HCT116 (cell line): ENCODE results near the gene BAIAP2. TPM values are rescaled to one million over a fixed set of nuclear protein-coding genes. Genes with fewer than 3 reads are reported as not detected.

ENCODE experiments used
- ATAC-seq: fragments of 200-7000 bp; cut with Tn5 transposase; 2 replicates; pipeline ENCODE4 v1.9.1; 2020; ENCODE audit warnings: mild to moderate bottlenecking, moderate library complexity
- BruUV-seq: library from RNA; stranded (reverse); fragments of 400-500 nt; replicated peaks from 2 replicates; lab custom pipeline; 2021; lab: Mats Ljungman, UMichigan
- CTCF ChIA-PET: fragments of 300-600 bp; sonication (Branson Sonifier 250); formaldehyde crosslinking; loops from one replicate; lab custom pipeline; 2021; ENCODE audit warnings: antibody characterized with exemption; lab: Charles Lee
- POLR2A ChIA-PET: fragments of 300-600, 350-600 bp; sonication (Branson Sonifier 250); formaldehyde crosslinking; loops from one replicate; lab custom pipeline; 2021; ENCODE audit warnings: antibody characterized with exemption; lab: Charles Lee
- RAD21 ChIA-PET, 2 experiments: fragments of 300-600 bp; sonication (Branson Sonifier 250); formaldehyde crosslinking; loops; one replicate each; lab custom pipeline; 2023; ENCODE audit warnings: low total read pairs in 2 of 2; ENCODE audit not compliant: uncharacterized antibody in 2 of 2, unreplicated experiment in 2 of 2, low non-redundant PET in 1 of 2; lab: Charles Lee
- DNase-seq: peaks from one replicate; pipeline ENCODE4 v3.0.0-alpha.2; 2010; ENCODE audit warnings: low read depth, low spot score
- H2AFZ ChIP-seq: fragments of 200-600 bp; shearing (Covaris generic), sonication (generic); 2 replicates; pipeline ENCODE4 v1.6.1; 2017; ENCODE audit warnings: low read depth, mixed run types, mixed read lengths, antibody characterized with exemption, low read length; ENCODE audit not compliant: poor library complexity, severe bottlenecking
- H3K27ac ChIP-seq: 2 replicates; pipeline ENCODE4 v1.5.1; 2012; ENCODE audit warnings: low read depth, low read length
- H3K27me3 ChIP-seq: fragments of 200-600 bp; sonication (generic); 2 replicates; pipeline ENCODE4 v1.6.1; 2016; ENCODE audit warnings: mixed run types, low read length, mixed read lengths; ENCODE audit not compliant: insufficient read depth
- H3K36me3 ChIP-seq, 2 experiments: fragments of 200-500 bp in 1 of 2; fragments of 200-600 bp in 1 of 2; sonication (Bioruptor generic) in 1 of 2; sonication (generic) in 1 of 2; 2 replicates each; pipeline versions ENCODE4 v1.5.1 to v1.6.1; 2014 to 2016; ENCODE audit warnings: low read length in 2 of 2, inconsistent platforms in 1 of 2, mixed read lengths in 1 of 2, mixed run types in 1 of 2; ENCODE audit not compliant: insufficient read depth in 2 of 2, control insufficient read depth in 1 of 2
- H3K4me1 ChIP-seq, 2 experiments: fragments of 200-600 bp in 1 of 2; sonication (generic) in 1 of 2; 2 replicates each; pipeline versions ENCODE4 v1.5.1 to v1.6.1; 2012 to 2017; ENCODE audit warnings: low read length in 2 of 2, inconsistent platforms in 1 of 2, mild to moderate bottlenecking in 1 of 2, mixed read lengths in 1 of 2, mixed run types in 1 of 2, moderate library complexity in 1 of 2; ENCODE audit not compliant: insufficient read depth in 2 of 2, control insufficient read depth in 1 of 2
- H3K4me2 ChIP-seq: fragments of 200-600 bp; sonication (generic); 2 replicates; pipeline ENCODE4 v1.6.1; 2017; ENCODE audit warnings: mixed run types, low read length, mixed read lengths
- H3K4me3 ChIP-seq, 2 experiments: fragments of 200-600 bp in 1 of 2; sonication (generic) in 1 of 2; replicated peaks in 1 of 2; 2 replicates each; pipeline ENCODE4 v1.5.1; 2011 to 2016; ENCODE audit warnings: low read length in 2 of 2, control low read depth in 1 of 2, low read depth in 1 of 2, mild to moderate bottlenecking in 1 of 2, mixed read lengths in 1 of 2, mixed run types in 1 of 2
- H3K79me2 ChIP-seq: fragments of 200-600 bp; sonication (generic); 2 replicates; pipeline ENCODE4 v1.6.1; 2017; ENCODE audit warnings: mild to moderate bottlenecking, mixed run types, low read length, moderate library complexity, mixed read lengths; ENCODE audit not compliant: insufficient read depth
- H3K9ac ChIP-seq: fragments of 200-600 bp; sonication (generic); 2 replicates; pipeline ENCODE4 v1.6.1; 2016; ENCODE audit warnings: low read length, mixed read lengths
- H3K9me2 ChIP-seq: fragments of 200-600 bp; sonication (generic), shearing (Covaris generic); 2 replicates; pipeline ENCODE4 v1.6.1; 2017; ENCODE audit warnings: mixed run types, mild to moderate bottlenecking, moderate library complexity; ENCODE audit not compliant: insufficient read depth
- H3K9me3 ChIP-seq, 2 experiments: fragments of 200-500 bp in 1 of 2; fragments of 200-600 bp in 1 of 2; sonication (Bioruptor generic) in 1 of 2; sonication (generic) in 1 of 2; 2 replicates each; pipeline ENCODE4 v1.6.1; 2014 to 2017; ENCODE audit warnings: low read length in 2 of 2, mixed read lengths in 2 of 2, inconsistent platforms in 1 of 2, low read depth in 1 of 2, mild to moderate bottlenecking in 1 of 2, mixed run types in 1 of 2, moderate library complexity in 1 of 2; ENCODE audit not compliant: control insufficient read depth in 1 of 2, insufficient read depth in 1 of 2
- H4K20me1 ChIP-seq: fragments of 200-600 bp; sonication (generic), shearing (Covaris generic); 2 replicates; pipeline ENCODE4 v1.6.1; 2017; ENCODE audit warnings: mixed run types, mild to moderate bottlenecking, moderate library complexity; ENCODE audit not compliant: insufficient read depth
- CTCF ChIP-seq, 3 experiments: fragments of 200-600 bp in 1 of 3; sonication (generic) in 1 of 3; IDR thresholded peaks in 2 of 3; conservative IDR thresholded peaks in 1 of 3; 2 replicates each; pipeline ENCODE4 v1.5.1; 2012 to 2017; ENCODE audit warnings: low read depth in 2 of 3, low read length in 2 of 3, antibody characterized with exemption in 1 of 3, borderline replicate concordance in 1 of 3, control low read depth in 1 of 3, mild to moderate bottlenecking in 1 of 3, mixed read lengths in 1 of 3, mixed run types in 1 of 3, moderate library complexity in 1 of 3; ENCODE audit not compliant: insufficient read depth in 1 of 3
- EGR1 ChIP-seq: IDR thresholded peaks from 2 replicates; pipeline ENCODE4 v1.6.1; 2012; ENCODE audit warnings: low read depth
- ELF1 ChIP-seq: IDR thresholded peaks from 2 replicates; pipeline ENCODE4 v1.6.1; 2012; ENCODE audit warnings: low read depth, borderline replicate concordance
- JUND ChIP-seq: IDR thresholded peaks from 2 replicates; pipeline ENCODE4 v1.6.1; 2012
- POLR2A ChIP-seq: IDR thresholded peaks from 2 replicates; pipeline ENCODE4 v1.7.0; 2011; ENCODE audit warnings: borderline replicate concordance; ENCODE audit not compliant: insufficient read depth, insufficient read length; ENCODE audit errors: extremely low read depth
- REST ChIP-seq: IDR thresholded peaks from 2 replicates; pipeline ENCODE4 v1.6.1; 2012; ENCODE audit warnings: low read depth
- TCF7L2 ChIP-seq: IDR thresholded peaks from 2 replicates; pipeline ENCODE4 v1.7.0; 2011; ENCODE audit warnings: borderline replicate concordance, inconsistent platforms; ENCODE audit not compliant: insufficient read depth, insufficient read length; ENCODE audit errors: extremely low read depth
- ZFX ChIP-seq: fragments of 450-650 bp; IDR thresholded peaks from 2 replicates; pipeline ENCODE4 v1.6.1; 2017
- ZNF274 ChIP-seq: fragments of 200-500 bp; sonication (Bioruptor generic); IDR thresholded peaks from 2 replicates; pipeline ENCODE4 v1.6.1; 2014; ENCODE audit warnings: mild to moderate bottlenecking, low read depth, low read length, inconsistent platforms
- intact Hi-C: fragments of 100-400 bp; cut with micrococcal nuclease; formaldehyde crosslinking; loops from 2 replicates; pipeline ENCODE4 v1.10.0; 2022
- total RNA-seq: library from RNA; stranded (reverse); gene quantifications from one replicate; pipeline ENCODE4 v1.2.1, GENCODE V29; 2021; ENCODE audit not compliant: unreplicated experiment
- TF ChIP-seq, protein P1 (sequence below): IDR thresholded peaks from 2 replicates; pipeline ENCODE4 v1.6.1; 2011; ENCODE audit warnings: mild to moderate bottlenecking, low read length, moderate library complexity; ENCODE audit not compliant: insufficient replicate concordance; ENCODE audit errors: extremely low read depth
- TF ChIP-seq, protein P2 (sequence below): IDR thresholded peaks from 2 replicates; pipeline ENCODE4 v1.6.1; 2012
- TF ChIP-seq, protein P3 (sequence below): IDR thresholded peaks from 2 replicates; pipeline ENCODE4 v1.6.1; 2012

Gene BAIAP2
- total RNA-seq, 1 experiment from 2014 or later: 105 TPM

DNA sequence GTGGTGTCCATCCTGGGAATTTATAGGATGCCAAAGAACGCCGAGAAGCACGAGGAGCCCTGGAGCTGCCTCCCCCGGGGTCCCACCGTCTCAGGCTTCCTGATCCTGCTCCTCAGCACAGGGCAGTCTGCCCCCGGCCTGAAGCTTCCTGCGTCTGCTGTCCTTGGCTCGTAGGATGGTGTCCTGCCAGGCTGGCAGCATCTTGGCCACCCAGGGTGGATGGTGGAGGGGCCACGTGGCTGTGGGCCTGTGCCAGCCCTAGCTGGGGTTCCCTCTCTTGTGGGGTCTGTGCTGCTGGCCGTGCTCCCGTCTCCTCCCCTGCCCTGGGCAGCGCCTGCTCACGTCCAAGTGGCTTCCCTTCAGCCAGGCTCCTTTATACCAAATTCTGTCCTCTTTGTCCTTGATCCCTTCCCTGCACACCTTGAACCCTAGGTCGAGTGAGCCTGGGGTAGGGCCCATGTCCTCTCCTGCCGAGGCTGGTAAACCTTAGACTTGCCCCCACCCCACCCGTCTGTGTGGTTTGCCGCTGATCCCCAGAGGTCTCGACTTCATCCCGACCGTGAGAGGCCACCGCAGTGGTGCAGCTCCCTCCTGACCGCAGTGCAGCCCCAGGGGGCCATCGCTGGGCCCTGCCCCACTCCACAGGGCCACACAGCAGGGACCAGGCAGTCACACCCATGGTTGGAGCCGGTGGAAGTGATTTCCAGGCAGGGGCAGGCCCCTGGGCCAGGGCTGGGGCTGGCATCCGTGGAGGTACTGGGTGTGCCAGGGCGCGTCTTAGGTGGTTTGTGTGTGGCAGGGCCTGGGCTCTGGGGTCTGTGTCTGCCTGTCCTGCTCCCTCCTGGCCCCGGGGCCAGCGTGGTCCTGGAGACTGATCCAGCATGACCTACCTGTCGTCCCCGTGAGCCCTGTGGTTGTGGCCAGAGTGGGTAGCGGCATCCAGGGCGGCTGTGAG is 46.5 kb downstream of the BAIAP2 start:
- CTCF ChIA-PET: no interaction called here
- Histone ChIP-seq H3K27ac (peak overlapping the region; percentile 4; the same call in 1 of the 2 replicates), H4K20me1 (peaks cover 11% of the 10 kb centered on the region; the same call in 1 of the 2 replicates), H3K4me1 (peaks cover 0 to 6% of the 10 kb centered on the region in 2 experiments; a peak in 1 of 4 replicates), H3K4me3 (no peak overlapping the region), H3K36me3 (peaks cover 6 to 37% of the 10 kb centered on the region in 2 experiments; a peak in 3 of 4 replicates), H2AFZ (no peak overlapping the region), H3K9ac (no peak overlapping the region), H3K9me3 (no peaks in the 10 kb centered on the region), H3K79me2 (peaks cover 63% of the 10 kb centered on the region; the same call in 1 of the 2 replicates), H3K4me2 (no peak overlapping the region), H3K9me2 (no peaks in the 10 kb centered on the region), H3K27me3 (no peaks in the 10 kb centered on the region)
- TF ChIP-seq, protein P1, sequence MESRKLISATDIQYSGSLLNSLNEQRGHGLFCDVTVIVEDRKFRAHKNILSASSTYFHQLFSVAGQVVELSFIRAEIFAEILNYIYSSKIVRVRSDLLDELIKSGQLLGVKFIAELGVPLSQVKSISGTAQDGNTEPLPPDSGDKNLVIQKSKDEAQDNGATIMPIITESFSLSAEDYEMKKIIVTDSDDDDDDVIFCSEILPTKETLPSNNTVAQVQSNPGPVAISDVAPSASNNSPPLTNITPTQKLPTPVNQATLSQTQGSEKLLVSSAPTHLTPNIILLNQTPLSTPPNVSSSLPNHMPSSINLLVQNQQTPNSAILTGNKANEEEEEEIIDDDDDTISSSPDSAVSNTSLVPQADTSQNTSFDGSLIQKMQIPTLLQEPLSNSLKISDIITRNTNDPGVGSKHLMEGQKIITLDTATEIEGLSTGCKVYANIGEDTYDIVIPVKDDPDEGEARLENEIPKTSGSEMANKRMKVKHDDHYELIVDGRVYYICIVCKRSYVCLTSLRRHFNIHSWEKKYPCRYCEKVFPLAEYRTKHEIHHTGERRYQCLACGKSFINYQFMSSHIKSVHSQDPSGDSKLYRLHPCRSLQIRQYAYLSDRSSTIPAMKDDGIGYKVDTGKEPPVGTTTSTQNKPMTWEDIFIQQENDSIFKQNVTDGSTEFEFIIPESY: no peak
- TF ChIP-seq JUND (no peak), EGR1 (no peak), TCF7L2 (no peak), REST (no peak), ZFX (no peak), CTCF (IDR thresholded peaks at IDR 0.05 in 2 of 3, conservative IDR thresholded peaks at IDR 0.05 in 1 of 3; ENCODE audit: borderline replicate concordance in 1 of 3, insufficient read depth in 1 of 3, low read depth in 2 of 3, low read length in 2 of 3) (no peak), ZNF274 (no peak), ELF1 (no peak), POLR2A (no peak)
- TF ChIP-seq, protein P2, sequence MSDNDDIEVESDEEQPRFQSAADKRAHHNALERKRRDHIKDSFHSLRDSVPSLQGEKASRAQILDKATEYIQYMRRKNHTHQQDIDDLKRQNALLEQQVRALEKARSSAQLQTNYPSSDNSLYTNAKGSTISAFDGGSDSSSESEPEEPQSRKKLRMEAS: no peak
- TF ChIP-seq, protein P3, sequence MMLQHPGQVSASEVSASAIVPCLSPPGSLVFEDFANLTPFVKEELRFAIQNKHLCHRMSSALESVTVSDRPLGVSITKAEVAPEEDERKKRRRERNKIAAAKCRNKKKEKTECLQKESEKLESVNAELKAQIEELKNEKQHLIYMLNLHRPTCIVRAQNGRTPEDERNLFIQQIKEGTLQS: no peak
- intact Hi-C loops: no loop called here
- ATAC-seq (no peak), DNase-seq (no peak)
- RAD21 ChIA-PET: no interaction called here
- POLR2A ChIA-PET: no interaction called here
- BruUV-seq: no TSS peak
